HG03159 (cell line): ENCODE data around the gene AFAP1L2.
"Not testable (repeated sequence)": the region's sequence is repeated elsewhere in the genome, so short reads cannot be mapped to it uniquely, and the experiment has no call there.

Experiments used
- ATAC-seq: cut with Tn5 transposase; IDR thresholded peaks from one replicate; pipeline ENCODE4 v1.9.1; 2021; ENCODE audit warnings: mild to moderate bottlenecking, moderate library complexity; ENCODE audit not compliant: unreplicated experiment

AFAP1L2 gene

DNA sequence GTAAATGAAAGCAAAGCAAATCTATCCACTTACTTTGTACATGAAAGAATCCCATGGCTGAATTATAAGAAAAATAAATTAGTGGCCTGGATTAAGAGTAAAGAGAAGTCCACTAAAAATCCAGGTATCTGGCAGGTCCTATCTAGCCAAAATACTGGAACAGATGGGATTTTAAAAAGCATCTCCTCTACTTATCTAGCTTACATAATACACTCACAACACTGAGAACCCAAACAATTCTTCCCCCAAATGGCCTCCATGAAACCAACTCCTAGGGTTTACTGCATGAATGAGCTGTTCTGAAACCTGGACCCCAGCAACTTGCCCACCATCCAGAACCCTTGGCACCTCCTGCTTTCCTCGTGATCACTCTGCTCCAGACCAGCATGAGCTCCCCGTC is 61.3 kb downstream of the AFAP1L2 start:
- ATAC-seq, result no peak

DNA sequence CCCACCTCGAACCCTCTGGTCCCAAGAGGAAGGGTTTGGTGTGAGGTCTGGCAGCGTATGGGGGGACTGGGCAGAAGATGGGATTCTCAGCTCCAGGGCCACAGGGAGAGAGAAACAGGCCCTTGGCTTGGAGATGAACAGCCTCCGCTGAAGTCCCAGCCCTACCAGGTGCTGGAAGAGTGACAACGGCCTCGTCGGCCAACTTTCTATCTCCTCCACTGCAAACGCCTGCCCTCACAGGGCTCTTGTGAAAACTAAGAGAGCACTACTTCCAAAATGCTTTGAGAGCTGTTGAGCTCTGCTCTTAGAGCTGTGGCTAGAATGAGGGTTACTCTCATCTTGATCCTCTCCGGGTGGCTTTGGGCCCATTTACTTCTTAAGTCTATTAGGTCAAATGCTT is 63.5 kb downstream of the AFAP1L2 start:
- ATAC-seq, result no peak

DNA sequence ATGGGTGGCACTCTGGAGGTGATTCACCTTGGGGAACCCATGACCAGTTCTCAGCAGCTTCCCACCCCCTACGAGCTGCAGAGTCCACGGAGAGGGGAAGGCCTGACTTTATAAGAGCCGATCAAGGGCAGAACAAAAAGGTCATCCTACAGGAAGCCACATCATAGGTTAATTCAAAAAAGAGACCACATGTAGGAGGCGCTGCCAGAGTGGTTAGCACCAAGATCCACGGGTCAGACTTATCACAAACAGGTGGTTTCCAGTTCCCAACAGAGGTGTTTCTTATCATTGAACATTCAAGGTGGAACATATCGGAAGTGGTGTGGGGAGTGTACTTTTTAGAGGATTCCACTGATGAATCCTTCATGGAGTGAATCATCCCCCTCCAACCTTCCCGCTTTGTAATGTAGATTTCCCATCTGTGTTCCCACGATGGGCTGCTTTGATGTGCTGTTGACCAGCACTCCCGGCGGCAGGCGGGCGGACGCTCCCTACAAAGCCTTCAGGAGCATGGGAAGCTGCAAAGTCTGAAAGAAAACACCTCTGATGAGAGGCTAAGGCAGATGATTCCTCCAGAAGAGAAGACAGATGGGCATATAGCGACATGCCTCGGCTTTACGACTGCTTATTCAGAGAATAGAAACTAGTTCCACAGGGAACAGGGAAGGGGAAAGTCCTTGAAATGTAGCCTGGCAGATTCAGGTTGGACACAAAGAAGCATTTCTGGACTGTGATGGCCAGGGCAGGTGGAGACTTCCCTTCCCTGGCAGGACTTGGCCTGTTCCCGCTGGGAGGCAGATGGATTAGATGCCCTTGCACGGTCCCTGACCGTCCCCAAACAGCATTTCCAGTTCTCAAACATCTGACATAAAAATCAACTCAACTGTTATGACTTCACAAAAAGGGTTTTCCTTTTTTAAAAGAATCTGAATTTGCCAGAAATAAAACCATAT is 66.5 kb downstream of the AFAP1L2 start:
- no peak for ATAC-seq

DNA sequence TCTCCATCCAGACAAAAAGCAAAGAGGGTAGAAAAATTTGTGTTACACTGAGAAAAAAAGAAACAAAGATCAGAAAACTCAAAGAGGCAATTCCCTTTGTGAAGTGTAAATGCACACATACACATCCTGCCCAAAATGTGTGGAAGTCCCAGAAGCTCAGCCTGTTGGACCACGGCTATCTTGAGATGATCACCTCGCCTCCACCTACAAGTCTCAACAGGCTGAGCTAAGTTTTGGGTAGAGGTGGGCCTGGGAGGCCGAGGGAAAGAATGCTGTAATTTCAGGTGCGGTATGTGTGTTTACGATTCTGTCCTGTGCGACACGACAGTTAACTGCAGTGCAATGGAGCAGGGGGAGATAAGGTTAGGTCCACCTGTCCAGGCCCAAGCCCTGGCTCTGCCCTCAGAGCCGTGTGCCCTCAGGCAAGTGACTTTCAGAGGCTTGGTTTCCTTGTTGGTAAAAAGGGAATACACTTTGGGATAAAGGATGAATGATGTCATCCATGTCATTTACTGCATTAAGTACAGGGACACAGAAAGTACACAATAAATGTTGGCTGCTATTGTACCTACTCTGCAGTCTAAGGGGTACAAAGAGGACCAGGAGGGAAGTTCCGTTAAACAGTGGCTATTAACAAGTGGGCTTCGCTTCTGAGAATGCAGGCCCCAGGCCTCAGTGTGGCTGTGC is 67.3 kb downstream of the AFAP1L2 start:
- no peak for ATAC-seq

DNA sequence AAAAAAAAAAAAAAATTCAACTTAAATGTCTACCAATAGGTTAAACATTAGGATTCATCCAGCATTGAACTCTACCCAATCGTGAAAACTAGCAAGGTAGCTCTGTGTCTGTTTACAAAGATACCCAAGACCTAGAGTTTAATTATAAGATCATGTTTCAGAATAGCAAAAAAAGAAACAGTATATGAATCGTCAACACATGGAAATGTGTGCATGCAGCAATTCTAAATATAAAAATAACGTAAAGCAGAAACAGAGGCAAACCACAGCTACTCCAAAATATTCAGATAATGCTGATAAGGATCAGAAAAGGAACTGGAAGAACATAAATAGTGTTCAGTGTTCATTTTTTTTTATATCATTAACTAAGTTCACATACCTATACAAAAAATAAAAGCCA is 68.7 kb downstream of the AFAP1L2 start:
- no peak for ATAC-seq

DNA sequence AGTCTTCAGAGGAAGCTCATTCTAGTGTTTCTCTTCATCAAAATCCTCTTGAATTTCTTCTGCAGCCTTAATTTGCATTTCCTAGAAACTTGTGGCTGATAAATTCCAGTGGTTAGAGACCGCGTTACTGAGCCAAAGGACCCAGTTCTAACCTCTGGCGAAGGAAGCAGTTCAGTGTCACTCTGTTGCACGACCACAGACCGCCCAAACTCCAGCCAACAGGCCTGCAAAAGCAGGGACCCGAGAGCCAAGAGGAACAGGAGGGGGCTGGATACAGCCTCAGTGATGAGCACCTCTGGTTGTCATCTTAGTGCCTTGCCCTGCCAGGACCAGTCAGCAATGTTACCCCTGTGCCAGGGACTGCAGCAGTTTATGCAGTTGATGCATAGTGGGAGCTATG is 70.0 kb downstream of the AFAP1L2 start:
- no peak for ATAC-seq

DNA sequence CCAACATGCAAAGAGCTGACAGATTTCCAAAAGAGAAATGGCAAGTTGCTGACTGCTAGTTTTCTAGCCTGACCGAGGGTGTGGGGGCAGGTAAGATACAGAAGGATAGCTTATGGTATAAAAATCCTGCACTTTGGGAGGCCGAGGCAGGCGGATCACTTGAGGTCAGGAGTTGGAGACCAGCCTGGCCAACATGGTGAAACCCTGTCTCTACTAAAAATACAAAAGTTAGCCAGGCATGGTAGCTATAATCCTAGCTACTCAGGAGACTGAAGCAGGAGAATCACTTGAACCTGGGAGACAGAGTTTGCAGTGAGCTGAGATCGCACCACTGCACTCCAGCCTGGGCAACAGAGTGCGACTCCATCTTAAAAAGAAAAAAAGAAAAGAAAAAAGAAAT is 70.9 kb downstream of the AFAP1L2 start:
- ATAC-seq, result not testable (repeated sequence)

DNA sequence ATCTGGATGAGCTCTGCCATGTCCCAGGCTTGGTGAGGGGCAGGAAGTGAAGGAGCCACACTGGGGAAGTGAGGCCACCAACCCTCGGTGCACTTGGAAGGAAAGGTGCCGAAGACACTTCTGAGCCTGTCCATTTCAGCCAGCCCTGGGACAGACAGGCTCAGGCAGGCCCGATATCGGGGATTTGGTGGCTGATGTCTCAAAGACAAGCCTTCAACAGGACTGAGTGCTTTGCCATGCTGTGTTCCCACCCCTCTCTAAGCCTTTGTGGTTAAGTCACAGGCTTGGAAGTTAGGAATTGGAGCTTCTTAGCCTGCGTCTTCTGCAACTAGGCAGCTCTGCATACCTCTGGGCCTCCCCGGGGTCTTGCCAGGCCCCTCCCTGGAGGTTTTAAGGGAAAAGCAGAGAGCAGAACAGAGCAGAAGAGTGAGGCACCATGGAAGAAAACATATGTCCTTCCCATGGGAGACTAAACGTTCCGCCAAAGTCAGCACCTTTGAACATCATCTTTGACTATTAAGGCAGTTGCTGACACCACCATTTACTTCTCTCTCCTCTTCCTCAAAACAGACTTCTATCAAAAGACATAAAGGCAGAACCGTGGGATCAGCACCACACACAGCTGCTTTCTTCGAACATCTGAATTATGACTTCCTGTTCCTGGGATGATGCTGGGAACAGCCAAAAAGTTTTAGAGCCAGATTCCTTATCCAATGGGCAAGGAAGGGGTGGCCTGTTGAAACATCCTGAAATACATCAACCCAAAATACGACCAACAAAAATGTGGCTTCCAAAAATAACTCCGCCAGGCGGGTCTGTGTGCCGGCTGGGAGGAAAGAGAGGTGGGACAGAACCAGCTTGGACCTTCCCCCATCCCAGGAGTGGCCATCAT is 71.8 kb downstream of the AFAP1L2 start:
- ATAC-seq, result no peak

DNA sequence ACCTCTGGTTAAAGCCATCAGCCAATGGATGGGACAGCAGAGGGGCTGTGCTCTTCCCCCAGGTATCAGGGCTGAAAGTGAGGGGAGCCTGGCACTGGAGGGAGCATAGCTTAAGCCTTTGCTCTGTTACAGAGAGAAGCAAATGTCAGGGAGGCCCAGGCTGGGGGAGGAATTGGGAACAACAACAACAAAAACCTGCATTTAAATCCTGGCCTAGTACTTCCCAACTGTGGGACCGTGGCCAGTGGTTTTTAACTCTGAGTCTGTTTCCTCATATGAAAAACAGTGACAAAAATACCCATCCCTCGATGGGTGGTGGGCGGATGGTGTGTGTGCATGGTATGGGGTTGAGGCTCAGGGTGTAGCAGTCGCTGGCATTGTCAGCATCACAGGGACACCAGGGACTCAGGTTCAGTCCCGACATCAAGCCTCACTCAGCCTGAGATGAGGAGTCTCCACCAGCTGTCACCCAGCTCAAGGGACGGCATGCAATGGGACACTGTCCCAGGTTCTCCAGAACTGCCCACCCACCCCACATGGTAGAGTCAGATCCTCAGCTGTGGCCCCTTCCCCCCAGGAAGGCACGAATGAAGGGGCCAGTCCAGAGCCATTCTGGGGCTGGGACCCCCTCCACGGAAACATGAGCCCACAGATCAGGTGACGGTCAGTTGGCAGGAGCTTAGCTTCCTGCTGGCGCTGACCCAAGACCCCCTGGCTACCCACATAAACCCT is 74.5 kb downstream of the AFAP1L2 start:
- ATAC-seq, result no peak

DNA sequence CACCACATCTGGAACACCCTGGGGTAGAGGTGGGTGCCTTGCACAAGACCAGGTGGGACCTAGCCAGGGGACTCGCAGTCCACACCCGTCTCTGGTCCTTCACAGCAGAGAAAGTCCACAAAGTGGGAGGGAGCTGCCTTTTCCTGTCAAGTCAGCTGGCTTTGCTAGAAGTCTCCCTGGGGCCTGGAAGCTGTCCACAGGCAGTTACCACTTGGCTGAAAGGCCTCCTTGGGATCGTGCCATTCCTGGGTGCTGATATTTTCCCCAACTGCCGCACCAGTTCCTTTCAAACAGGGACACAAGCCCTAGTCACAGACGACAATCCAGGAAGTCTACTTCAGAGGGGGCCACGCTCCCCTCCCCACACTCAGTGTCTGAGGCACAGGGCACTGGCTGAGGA is 75.4 kb downstream of the AFAP1L2 start:
- no peak for ATAC-seq

DNA sequence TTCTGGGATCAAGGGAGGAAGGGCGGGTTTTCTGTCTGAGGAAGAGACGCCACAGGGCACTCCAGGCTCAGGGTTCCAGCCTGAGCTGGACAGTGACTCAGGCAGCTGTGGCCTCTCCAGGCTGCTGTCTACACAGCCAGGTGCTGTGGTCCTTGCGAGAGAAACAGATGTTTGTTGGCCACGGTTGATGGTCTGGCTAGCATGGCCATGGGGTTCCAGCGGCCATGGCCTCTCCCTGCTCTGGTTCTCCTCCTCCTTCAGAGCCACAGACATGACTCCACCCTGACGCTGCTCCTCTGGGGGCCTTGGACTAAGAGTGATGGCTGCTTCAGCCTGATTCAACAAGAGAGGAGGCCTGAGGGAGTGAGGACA is 75.9 kb downstream of the AFAP1L2 start:
- no peak for ATAC-seq

DNA sequence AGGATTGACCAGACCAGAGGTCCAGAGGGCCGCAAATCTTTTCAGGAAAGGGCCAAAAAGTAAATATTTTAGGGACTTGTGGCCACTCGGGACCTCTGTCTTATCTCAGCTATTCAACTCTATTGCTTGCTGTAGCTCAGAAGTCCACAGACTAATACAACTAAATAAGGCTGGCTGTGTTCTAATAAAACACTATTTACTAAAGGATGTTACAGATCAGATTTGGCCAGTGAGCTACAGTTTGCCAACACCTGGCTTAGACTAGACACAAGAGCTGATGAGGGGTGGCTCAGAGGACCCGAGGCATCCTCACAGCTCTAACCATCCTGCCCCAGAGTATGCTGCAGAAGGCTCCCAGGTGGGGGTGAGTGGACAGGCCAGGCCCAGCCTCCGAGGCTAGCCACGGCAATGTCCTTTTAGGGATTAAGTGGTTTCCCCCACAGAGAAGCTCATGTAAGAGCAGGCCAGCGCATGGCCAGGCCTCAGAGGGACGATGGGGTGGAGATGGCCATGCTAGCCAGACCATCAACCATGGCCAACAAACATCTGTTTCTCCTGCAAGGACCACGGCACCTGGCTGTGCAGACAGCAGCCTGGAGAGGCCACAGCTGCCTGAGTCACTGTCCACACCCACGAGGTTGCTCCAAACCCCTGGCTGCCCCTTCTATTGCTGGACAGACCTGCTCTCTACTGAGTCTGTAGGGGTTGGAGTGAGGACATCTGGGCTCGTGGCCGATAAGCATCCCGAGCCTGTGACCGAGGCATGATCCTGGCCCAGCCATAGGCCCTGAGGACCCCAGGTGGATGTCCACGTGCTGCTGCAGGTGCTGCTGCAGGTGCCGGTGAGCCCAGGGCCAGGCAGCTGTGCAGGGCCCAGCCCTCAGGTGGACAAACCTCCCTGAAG is 76.5 kb downstream of the AFAP1L2 start:
- ATAC-seq, result no peak

DNA sequence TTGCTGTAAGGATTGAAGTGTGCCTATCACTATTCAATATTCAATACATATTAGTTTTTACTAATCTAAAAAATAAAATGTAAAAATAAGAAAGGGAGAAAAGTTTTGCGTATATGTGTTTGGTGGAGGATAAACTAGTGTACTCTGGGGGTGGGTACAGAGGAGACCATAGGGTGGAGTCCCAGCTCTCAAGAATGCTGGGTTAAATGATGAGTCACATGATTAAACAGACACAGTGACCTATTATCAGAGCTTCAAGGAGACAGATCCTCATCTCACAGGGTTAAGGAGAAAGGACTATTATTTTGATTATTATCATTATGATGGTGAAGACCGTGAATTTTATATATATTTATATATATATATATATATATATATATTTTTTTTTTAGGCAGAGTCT is 77.5 kb downstream of the AFAP1L2 start:
- no peak for ATAC-seq

DNA sequence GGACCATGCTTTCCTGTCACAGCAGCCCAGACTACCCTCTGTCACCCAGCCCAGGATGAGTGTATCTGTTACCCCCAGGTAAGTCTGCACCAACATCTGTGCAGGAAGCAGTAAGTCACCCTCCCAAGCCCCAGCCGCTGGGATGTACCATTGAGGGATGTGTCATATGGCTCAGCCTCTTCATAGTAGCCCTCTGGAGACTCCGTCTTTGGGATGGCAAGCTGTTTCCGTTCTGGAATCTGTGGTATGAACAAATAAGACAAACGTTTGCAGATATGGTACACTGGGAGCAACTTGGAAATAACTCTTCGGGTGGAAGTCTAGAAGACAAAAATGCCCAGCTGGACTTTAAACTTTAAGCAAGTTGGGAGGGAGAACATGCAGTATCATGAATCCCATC is 81.3 kb downstream of the AFAP1L2 start:
- ATAC-seq, result no peak

DNA sequence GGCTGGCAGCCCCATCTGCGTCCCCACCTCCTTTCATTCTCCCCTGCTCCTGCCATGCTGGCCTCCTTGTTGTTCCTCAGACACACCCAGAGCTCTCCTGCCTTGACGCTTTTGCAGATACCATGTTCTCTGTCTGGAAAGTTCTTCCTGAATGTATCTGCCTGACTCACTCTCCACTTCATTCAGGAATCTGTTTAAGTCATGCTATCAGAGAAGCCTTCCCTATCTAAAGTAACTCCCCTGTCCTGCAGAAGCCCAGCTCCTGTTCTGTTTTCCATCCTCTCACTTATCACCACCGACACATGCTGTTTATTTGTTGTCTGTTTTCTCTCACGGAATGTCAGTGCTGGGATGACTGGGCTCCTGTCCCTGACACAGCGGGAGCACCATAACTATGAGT is 82.0 kb downstream of the AFAP1L2 start:
- ATAC-seq, result no peak

DNA sequence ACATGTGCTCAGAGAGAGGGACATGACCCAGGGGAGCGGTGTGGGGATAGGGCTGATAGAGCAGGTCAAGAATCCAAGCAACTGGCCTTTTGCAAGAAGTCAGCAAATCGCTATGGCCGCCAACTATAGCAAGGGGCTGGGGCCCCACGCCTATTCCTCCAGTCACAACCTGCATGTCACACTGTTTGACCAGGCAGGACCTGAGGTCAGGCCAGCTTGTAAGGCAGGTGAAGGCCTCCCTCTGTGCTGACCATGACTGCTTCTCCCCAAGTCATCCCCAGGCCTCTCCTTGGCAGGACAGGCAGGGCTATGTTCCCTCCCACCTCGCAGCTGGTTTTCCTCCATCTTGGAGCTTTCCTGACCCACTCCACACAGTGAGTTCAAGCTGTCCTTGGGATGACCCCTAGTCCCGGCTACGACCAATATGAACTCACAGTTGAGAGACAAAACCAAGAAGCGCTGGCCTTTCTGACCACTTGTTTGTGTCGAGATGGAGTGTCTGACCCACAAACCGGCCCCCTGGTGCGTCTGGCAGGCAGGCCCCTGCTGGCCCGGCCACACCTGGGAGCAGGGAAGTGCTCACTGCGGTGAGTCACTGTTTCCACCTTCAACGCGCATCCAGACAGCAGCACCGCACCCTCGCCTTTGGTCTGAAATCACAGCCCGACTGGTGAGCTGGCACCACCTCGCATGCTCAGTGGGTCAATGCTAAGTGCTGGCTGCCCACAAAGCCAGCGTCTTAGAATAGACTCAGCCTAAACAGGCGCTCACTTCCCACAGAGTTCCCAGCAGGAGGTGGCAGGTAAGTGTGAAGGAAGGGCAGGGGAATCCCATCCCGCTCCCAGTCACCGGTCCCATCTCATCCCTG is 83.8 kb downstream of the AFAP1L2 start:
- ATAC-seq, result no peak

DNA sequence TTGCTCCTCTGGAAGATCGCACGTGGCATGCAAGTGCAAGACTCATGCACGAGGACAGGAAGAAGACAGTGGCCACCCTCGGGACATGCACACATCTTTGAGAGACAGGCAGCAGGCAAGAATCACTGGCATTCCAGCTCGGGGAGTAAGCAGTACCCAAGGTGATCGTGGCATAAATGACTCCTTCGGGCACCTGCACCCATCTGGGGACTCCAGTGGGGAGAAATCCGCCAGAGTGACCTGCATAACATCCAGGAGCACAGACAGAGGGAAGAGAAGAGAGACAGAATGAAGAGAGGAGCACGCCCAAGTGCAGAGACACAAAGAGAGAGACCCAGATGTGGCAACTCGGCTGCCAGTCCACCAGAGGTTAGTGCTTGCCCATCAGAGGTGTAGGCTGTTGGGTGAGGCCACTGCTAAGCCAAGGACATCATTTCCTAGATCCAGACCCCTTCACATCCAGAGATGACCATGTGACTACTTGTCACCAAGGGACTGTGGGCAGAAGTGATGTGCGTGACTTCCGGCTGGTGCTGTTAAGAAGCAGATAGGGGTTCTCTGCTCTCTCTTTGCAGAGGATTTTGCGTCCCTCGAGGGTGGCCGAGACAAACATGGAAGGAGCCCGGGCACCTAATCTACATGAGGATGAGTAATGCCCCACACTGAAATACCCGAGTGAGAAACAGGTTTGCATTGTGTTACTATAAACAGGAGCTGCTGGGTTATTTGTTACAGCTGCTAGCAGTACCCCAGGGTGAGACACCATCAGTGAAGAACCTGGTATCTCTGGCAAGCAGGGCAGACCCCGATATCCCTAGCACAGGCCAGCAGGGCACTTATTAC is 84.7 kb downstream of the AFAP1L2 start:
- ATAC-seq, result no peak

DNA sequence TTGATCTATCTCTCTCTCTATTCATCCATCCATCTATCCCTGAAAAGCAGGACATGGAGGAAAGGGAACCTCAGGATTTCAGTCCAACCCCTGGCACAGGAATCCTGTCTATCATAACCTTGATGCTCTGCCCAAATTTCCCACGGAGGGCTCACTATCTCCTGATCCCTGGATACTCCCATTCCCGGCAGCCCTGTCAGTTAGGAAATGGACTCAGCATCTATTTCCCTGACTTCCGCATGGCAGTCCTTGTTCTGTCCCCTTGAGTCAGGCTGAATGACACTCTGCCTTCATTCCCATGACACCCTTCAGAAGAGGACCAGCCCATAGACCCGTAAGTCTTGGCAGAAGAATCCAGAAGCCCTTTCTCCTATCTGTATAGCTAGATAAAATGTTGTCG is 87.6 kb downstream of the AFAP1L2 start:
- no peak for ATAC-seq
